ENCODE data around the gene SORCS1.

Gene SORCS1

GRCh38 chr10:106873770-106874603 is 290.5 kb downstream of the SORCS1 start:
- DNase-seq, result no peak

GRCh38 chr10:106872176-106872575 is 292.3 kb downstream of the SORCS1 start:
- DNase-seq, result no peak

GRCh38 chr10:106866244-106866845 is 298.2 kb downstream of the SORCS1 start:
- no peak for DNase-seq

- DNase-seq, result no peak
These were observed 300.5 kb downstream of the SORCS1 start for GRCh38 chr10:106864031-106864430.

- DNase-seq, result no peak
These were observed 301.0 kb downstream of the SORCS1 start for GRCh38 chr10:106863549-106863948.

GRCh38 chr10:106859892-106860652 is 304.4 kb downstream of the SORCS1 start:
- no peak for DNase-seq

GRCh38 chr10:106857728-106858127 is 306.8 kb downstream of the SORCS1 start:
- no peak for DNase-seq

- no peak for DNase-seq
These were observed 307.3 kb downstream of the SORCS1 start for GRCh38 chr10:106857213-106857612.

GRCh38 chr10:106836933-106837663 is 327.4 kb downstream of the SORCS1 start:
- no peak for DNase-seq

- no peak for DNase-seq
These were observed 331.7 kb downstream of the SORCS1 start for GRCh38 chr10:106832846-106833245.

GRCh38 chr10:106830471-106830870 is 334.0 kb downstream of the SORCS1 start:
- DNase-seq, result no peak

GRCh38 chr10:106830006-106830405 is 334.5 kb downstream of the SORCS1 start:
- no peak for DNase-seq

GRCh38 chr10:106826716-106827115 is 337.8 kb downstream of the SORCS1 start:
- DNase-seq, result no peak

GRCh38 chr10:106825576-106826364 is 338.7 kb downstream of the SORCS1 start:
- DNase-seq, result no peak

GRCh38 chr10:106820579-106820978 is 343.9 kb downstream of the SORCS1 start:
- no peak for DNase-seq

- no peak for DNase-seq
These were observed 345.0 kb downstream of the SORCS1 start for GRCh38 chr10:106819490-106819889.

- DNase-seq, result no peak
These were observed 348.0 kb downstream of the SORCS1 start for GRCh38 chr10:106816318-106817085.

- DNase-seq, result no peak
These were observed 349.0 kb downstream of the SORCS1 start for GRCh38 chr10:106815427-106816043.

- no peak for DNase-seq
These were observed 359.4 kb downstream of the SORCS1 start for GRCh38 chr10:106804992-106805582.

- DNase-seq, result no peak
These were observed 361.6 kb downstream of the SORCS1 start for GRCh38 chr10:106802949-106803348.
